ENCODE measurements around the gene SMARCD1. TPM values are rescaled to one million over a fixed set of nuclear protein-coding genes. Genes with fewer than 3 reads are reported as not detected.
"Not testable (repeated sequence)": the region's sequence is repeated elsewhere in the genome, so short reads cannot be mapped to it uniquely, and the experiment has no call there.

SMARCD1 gene
- total RNA-seq, 1 experiment from 2014 or later = 161 TPM

DNA sequence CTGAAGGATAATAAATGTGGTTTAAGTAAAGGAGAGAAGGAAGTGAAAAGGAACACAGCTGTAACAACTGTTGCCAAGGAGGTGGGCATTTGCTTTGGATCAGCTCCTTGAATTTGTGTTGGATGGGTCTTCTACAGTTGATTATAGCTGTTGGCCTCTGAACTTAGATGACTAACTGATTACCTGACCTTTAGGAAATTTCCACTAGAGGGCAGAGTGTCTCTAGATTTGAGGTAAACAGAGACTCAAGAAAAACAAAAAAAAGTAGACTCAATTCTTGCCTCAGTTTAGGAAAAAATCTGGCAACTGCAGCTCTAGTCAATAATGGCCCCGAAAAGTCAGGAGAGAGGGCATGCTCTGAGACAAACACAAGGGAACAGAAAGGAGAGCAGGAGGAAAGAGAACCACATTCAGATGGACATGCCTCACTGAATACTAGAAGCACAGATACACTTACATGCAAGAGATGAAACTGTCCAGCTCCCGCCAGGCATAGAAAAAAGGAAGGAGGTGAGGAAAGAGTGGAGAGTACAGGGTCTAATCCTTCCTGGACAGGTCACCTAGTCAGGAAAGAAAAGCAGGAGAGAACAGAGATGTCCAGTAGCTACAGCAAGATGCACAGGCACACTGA is 47.5 kb downstream of the SMARCD1 start:
- DNase-seq (ENCODE audit: low read depth) = peak; percentile 43

DNA sequence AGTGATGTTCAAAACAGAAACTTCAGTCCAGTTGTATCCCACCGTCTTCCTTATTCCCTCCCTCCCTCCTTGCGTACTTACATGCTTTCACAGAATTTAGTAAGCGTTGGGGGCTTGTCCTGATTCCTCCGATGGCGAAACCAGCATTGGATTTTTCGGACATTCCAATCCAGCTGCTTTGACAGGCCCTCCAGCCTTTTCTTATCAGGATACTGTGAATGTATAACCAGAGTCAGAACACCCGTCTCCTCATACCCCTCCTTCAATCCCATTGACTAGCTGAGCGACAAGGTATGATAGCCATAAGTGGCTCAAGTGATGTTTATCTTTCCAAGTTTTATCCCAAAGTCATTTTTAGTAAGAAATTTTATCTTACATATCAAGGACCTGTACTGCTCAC is 57.9 kb downstream of the SMARCD1 start:
- no peak for DNase-seq (ENCODE audit: low read depth)

- DNase-seq (ENCODE audit: low read depth) = no peak
Measured at GRCh38 chr12:50145439-50145838, 60.3 kb downstream of the SMARCD1 start.

DNA sequence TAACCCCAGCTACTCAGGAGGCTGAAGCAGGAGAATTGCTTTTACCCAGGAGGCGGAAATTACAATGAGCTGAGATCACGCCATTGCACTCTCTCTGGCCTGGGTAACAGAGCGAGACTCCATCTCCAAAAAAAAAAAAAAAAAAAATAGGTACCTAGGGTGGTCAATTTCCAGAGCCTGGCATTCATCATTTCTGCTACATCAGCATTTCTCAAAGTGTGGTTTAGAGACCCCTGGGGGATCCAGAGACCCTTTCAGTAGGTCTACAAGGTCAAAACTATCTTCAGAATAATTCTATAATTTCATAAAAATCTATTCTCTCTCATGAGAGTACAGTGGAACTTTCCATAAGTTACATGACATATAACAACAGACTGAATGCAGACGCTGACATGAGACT is 62.1 kb downstream of the SMARCD1 start:
- no peak for DNase-seq (ENCODE audit: low read depth)

DNA sequence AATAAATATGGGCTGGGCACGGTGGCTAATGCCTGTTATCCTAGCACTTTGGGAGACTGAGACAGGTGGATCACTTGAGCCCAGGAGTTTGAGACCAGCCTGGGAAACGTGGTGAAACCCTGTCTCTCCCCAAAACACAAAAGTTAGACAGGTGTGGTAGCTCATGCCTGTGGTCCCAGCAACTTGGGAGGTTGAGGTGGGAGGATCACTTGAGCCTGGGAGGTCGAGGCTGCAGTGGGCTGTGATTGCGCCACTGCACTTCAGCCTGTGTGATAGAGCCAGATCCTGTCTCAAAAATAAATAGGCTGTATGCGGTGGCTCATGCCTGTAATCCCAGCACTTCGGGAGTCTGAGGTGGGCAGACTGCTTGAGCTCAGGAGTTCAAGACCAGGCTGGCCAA is 62.9 kb downstream of the SMARCD1 start:
- DNase-seq (ENCODE audit: low read depth) = not testable (repeated sequence)

DNA sequence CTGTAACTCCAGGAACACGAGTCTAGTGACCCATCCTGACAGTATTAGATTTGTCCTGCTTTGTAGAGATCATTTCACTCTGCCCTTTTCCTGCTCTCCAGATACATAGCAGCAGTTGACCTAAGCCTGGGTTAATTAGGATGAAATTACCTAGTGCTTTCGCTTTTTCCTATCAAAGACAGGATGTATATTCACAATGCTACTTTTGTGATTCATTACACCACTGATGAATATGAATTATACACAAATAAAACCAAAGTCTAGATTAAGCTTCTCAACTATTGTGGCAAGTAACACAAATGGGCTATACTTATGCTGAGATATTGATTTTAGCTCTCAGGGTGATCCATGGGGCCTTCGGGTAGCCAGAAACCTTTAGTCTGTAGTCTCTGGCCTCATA is 64.2 kb downstream of the SMARCD1 start:
- DNase-seq (ENCODE audit: low read depth) = no peak

Other genes with a start within 250 kb of the SMARCD1 start
- 2.4 and 3.3 TPM in 2 replicates for gene BCDIN3D, start 242.2 kb upstream of the SMARCD1 start, total RNA-seq (2014; rRNA removed; shearing (Covaris generic))
- not detected in 2 replicates for gene FAIM2, start 181.4 kb upstream of the SMARCD1 start, total RNA-seq (2014; rRNA removed; shearing (Covaris generic))
- not detected in 2 replicates for gene AQP2, start 134.6 kb upstream of the SMARCD1 start, total RNA-seq (2014; rRNA removed; shearing (Covaris generic))
- not detected in 2 replicates for gene AQP5, start 123.5 kb upstream of the SMARCD1 start, total RNA-seq (2014; rRNA removed; shearing (Covaris generic))
- gene AQP6, start 112.4 kb upstream of the SMARCD1 start, total RNA-seq (2014; rRNA removed; shearing (Covaris generic)) = not detected in 2 replicates
- 138 and 155 TPM in 2 replicates for gene RACGAP1, start 59.8 kb upstream of the SMARCD1 start, total RNA-seq (2014; rRNA removed; shearing (Covaris generic))
- 6.0 and 9.5 TPM in 2 replicates for gene ASIC1, start 27.7 kb upstream of the SMARCD1 start, total RNA-seq (2014; rRNA removed; shearing (Covaris generic))
- gene GPD1, start 18.7 kb downstream of the SMARCD1 start, total RNA-seq (2014; rRNA removed; shearing (Covaris generic)) = 0.27 and 0.31 TPM in 2 replicates
- 58.9 and 119 TPM in 2 replicates for gene COX14, start 26.9 kb downstream of the SMARCD1 start, total RNA-seq (2014; rRNA removed; shearing (Covaris generic))
- gene CERS5, start 82.0 kb downstream of the SMARCD1 start, total RNA-seq (2014; rRNA removed; shearing (Covaris generic)) = 15.5 and 21.6 TPM in 2 replicates
- gene LIMA1, start 198.2 kb downstream of the SMARCD1 start, total RNA-seq (2014; rRNA removed; shearing (Covaris generic)) = 53.2 and 54.5 TPM in 2 replicates

All from HT1080 (cell line).